NCI-H2196 treated with DMSO at 0.1 percent for 48 hours (cell line): Measurements from ENCODE around the gene DNASE1L2.
"Not testable (repeated sequence)": the region's sequence is repeated elsewhere in the genome, so short reads cannot be mapped to it uniquely, and the experiment has no call there.

ENCODE experiments used
- DNase-seq: peaks from one replicate; lab custom pipeline; 2025; ENCODE audit not compliant: unreplicated experiment; lab: John Stamatoyannopoulos, UW

Gene DNASE1L2

GRCh38 chr16:2267505-2267912, 31.3 kb downstream of the DNASE1L2 start:
- DNase-seq: not testable (repeated sequence)

- DNase-seq: peak; percentile 94
These were observed 31.8 kb downstream of the DNASE1L2 start, which contains the start of gene RNPS1 for GRCh38 chr16:2267913-2268666. RNPS1 (minus strand) TSS chr16:2268126; CDS start chr16:2264643, 3,483 bp downstream.

- no peak for DNase-seq
These were observed 33.8 kb downstream of the DNASE1L2 start for GRCh38 chr16:2270070-2270462.

- DNase-seq: no peak
These were observed 34.6 kb downstream of the DNASE1L2 start for GRCh38 chr16:2270588-2271470.

- DNase-seq: no peak
These were observed 35.7 kb downstream of the DNASE1L2 start for GRCh38 chr16:2271848-2272461.

- no peak for DNase-seq
These were observed 37.2 kb downstream of the DNASE1L2 start for GRCh38 chr16:2273484-2273883.

GRCh38 chr16:2273931-2274330, 37.7 kb downstream of the DNASE1L2 start:
- no peak for DNase-seq

GRCh38 chr16:2275476-2276367, 39.5 kb downstream of the DNASE1L2 start:
- DNase-seq: no peak

- DNase-seq: no peak
These were observed 40.3 kb downstream of the DNASE1L2 start for GRCh38 chr16:2276368-2277195.

GRCh38 chr16:2277466-2278271, 41.4 kb downstream of the DNASE1L2 start:
- no peak for DNase-seq

- no peak for DNase-seq
These were observed 42.0 kb downstream of the DNASE1L2 start for GRCh38 chr16:2278272-2278608.

GRCh38 chr16:2278956-2279800, 42.9 kb downstream of the DNASE1L2 start:
- no peak for DNase-seq

- DNase-seq: no peak
These were observed 44.2 kb downstream of the DNASE1L2 start for GRCh38 chr16:2280461-2280860.

GRCh38 chr16:2280981-2281542, 44.8 kb downstream of the DNASE1L2 start:
- DNase-seq: no peak

- DNase-seq: no peak
These were observed 46.0 kb downstream of the DNASE1L2 start for GRCh38 chr16:2282262-2282661.

- no peak for DNase-seq
These were observed 46.8 kb downstream of the DNASE1L2 start for GRCh38 chr16:2282866-2283555.
